WERI-Rb-1 (cell line): Measurements from ENCODE around the gene SLC12A8.

Experiments
- DNase-seq: peaks from one replicate; pipeline ENCODE4 v3.0.0-alpha.2; 2020
- H3K27ac ChIP-seq: fragments of 250-450 bp; sonication (Bioruptor Pico); 2 replicates; pipeline ENCODE4 v1.5.1; 2020; ENCODE audit warnings: mild to moderate bottlenecking, moderate library complexity
- H3K27me3 ChIP-seq: fragments of 250-450 bp; sonication (Bioruptor Pico); 2 replicates; pipeline ENCODE4 v1.5.1; 2021; ENCODE audit warnings: mild to moderate bottlenecking, low read depth, moderate library complexity; ENCODE audit not compliant: insufficient read depth, severe bottlenecking
- H3K36me3 ChIP-seq: fragments of 250-450 bp; sonication (Bioruptor Pico); 2 replicates; pipeline ENCODE4 v1.5.1; 2020; ENCODE audit warnings: mild to moderate bottlenecking, moderate library complexity
- H3K4me3 ChIP-seq: 2 replicates; pipeline ENCODE4 v1.5.1; 2011; ENCODE audit warnings: low read depth, mild to moderate bottlenecking, control low read depth, low read length
- H3K9me3 ChIP-seq: fragments of 250-450 bp; sonication (Bioruptor Pico); 2 replicates; pipeline ENCODE4 v1.5.1; 2021; ENCODE audit warnings: mild to moderate bottlenecking, moderate library complexity; ENCODE audit not compliant: severe bottlenecking
- CTCF ChIP-seq: IDR thresholded peaks from 2 replicates; pipeline ENCODE4 v1.5.1; 2011; ENCODE audit warnings: low read depth, mild to moderate bottlenecking, control low read depth, inconsistent platforms, low read length

Gene SLC12A8

GRCh38 chr3:125207507-125207906 is 5.0 kb downstream of the SLC12A8 start:
- Histone ChIP-seq H3K9me3 (no peaks in the 10 kb centered on the region), H3K27ac (peak overlapping the region; percentile 71), H3K27me3 (no peaks in the 10 kb centered on the region), H3K4me3 (peak overlapping the region; percentile 2), H3K36me3 (no peaks in the 10 kb centered on the region; the same call in none of the 2 replicates)
- peak; percentile 50 for DNase-seq
- no peak for TF ChIP-seq CTCF

GRCh38 chr3:125206934-125207333 is 5.6 kb downstream of the SLC12A8 start:
- Histone ChIP-seq H3K4me3 (peak overlapping the region; percentile 2; the same call in 1 of the 2 replicates), H3K9me3 (no peaks in the 10 kb centered on the region)
- no peak for TF ChIP-seq CTCF

GRCh38 chr3:125203731-125204130 is 8.8 kb downstream of the SLC12A8 start:
- no peak for DNase-seq
- H3K36me3 ChIP-seq: peaks cover 3% of the 10 kb centered on the region; the same call in 1 of the 2 replicates
- no peaks in the 10 kb centered on the region for H3K27me3 ChIP-seq
- no peak overlapping the region for H3K4me3 ChIP-seq
- no peak overlapping the region for H3K27ac ChIP-seq
- no peaks in the 10 kb centered on the region for H3K9me3 ChIP-seq
- TF ChIP-seq CTCF: no peak

More at GRCh38 chr3:125206934-125207333, 5.6 kb downstream of the SLC12A8 start:
- no peaks in the 10 kb centered on the region for H3K27me3 ChIP-seq
- no peak for DNase-seq
- H3K36me3 ChIP-seq: peaks cover 3% of the 10 kb centered on the region
- H3K27ac ChIP-seq: peak overlapping the region; percentile 71

- no peak for DNase-seq
- no peaks in the 10 kb centered on the region for H3K27me3 ChIP-seq
- no peak overlapping the region for H3K4me3 ChIP-seq
- H3K36me3 ChIP-seq: peaks cover 3% of the 10 kb centered on the region; the same call in 1 of the 2 replicates
- H3K9me3 ChIP-seq: no peaks in the 10 kb centered on the region
- TF ChIP-seq CTCF: peak; percentile 19; the same call in 1 of the 2 replicates
- H3K27ac ChIP-seq: no peak overlapping the region
These were observed 10.4 kb downstream of the SLC12A8 start for GRCh38 chr3:125202197-125202596.

GRCh38 chr3:125200731-125201139 is 11.8 kb downstream of the SLC12A8 start:
- H3K36me3 ChIP-seq: peaks cover 3% of the 10 kb centered on the region; the same call in 1 of the 2 replicates
- H3K9me3 ChIP-seq: no peaks in the 10 kb centered on the region
- no peak for DNase-seq
- no peak for TF ChIP-seq CTCF
- no peak overlapping the region for H3K27ac ChIP-seq
- H3K4me3 ChIP-seq: no peak overlapping the region
- no peaks in the 10 kb centered on the region for H3K27me3 ChIP-seq

- no peak overlapping the region for H3K4me3 ChIP-seq
- H3K27ac ChIP-seq: no peak overlapping the region
- H3K36me3 ChIP-seq: no peaks in the 10 kb centered on the region; the same call in none of the 2 replicates
- H3K27me3 ChIP-seq: no peaks in the 10 kb centered on the region
- TF ChIP-seq CTCF: no peak
- no peaks in the 10 kb centered on the region for H3K9me3 ChIP-seq
- DNase-seq: no peak
These were observed 17.5 kb downstream of the SLC12A8 start for GRCh38 chr3:125194849-125195601.
